Keratinocyte (primary cell): Measurements from ENCODE around the gene OR2A25.

ENCODE experiments used
- EZH2 ChIP-seq: IDR thresholded peaks from one replicate; pipeline ENCODE4 v1.6.1; 2012; ENCODE audit warnings: inconsistent platforms, mild to moderate bottlenecking, low read length, moderate library complexity
- TF ChIP-seq, protein P1 (sequence below), 3 experiments: IDR thresholded peaks in 1 of 3; conservative IDR thresholded peaks in 1 of 3; optimal IDR thresholded peaks in 1 of 3; 2 replicates in 2 of 3; 3 replicates in 1 of 3; pipeline versions ENCODE3 to v1.5.1; 2011; ENCODE audit warnings: low read length in 3 of 3, mild to moderate bottlenecking in 3 of 3, moderate library complexity in 2 of 3, control low read depth in 1 of 3, inconsistent platforms in 1 of 3; ENCODE audit not compliant: insufficient read depth in 2 of 3; ENCODE audit errors: extremely low read depth in 1 of 3

DNA sequence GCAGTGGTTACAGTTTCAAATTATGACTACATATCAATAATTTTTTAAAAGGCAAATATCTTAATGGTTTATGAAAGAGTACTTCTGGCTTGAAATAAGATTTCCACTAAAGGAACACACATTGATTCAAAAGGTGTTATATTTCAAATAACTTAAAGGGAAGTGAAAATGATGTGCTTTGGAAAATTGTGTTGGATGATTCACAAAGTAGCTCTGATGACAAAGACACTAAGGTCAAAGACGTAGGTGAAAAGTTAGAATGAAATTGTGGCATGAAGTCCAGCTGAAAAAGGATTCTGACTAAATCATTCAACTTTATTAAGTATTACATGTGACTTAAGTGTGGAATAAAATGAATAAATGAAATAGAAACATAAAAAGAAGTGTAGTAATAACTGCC is 41.6 kb upstream of the OR2A25 start:
- TF ChIP-seq, protein P1, sequence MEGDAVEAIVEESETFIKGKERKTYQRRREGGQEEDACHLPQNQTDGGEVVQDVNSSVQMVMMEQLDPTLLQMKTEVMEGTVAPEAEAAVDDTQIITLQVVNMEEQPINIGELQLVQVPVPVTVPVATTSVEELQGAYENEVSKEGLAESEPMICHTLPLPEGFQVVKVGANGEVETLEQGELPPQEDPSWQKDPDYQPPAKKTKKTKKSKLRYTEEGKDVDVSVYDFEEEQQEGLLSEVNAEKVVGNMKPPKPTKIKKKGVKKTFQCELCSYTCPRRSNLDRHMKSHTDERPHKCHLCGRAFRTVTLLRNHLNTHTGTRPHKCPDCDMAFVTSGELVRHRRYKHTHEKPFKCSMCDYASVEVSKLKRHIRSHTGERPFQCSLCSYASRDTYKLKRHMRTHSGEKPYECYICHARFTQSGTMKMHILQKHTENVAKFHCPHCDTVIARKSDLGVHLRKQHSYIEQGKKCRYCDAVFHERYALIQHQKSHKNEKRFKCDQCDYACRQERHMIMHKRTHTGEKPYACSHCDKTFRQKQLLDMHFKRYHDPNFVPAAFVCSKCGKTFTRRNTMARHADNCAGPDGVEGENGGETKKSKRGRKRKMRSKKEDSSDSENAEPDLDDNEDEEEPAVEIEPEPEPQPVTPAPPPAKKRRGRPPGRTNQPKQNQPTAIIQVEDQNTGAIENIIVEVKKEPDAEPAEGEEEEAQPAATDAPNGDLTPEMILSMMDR (optimal IDR thresholded peaks at IDR 0.05 in 1 of 3, IDR thresholded peaks at IDR 0.05 in 1 of 3, conservative IDR thresholded peaks at IDR 0.05 in 1 of 3; ENCODE audit: extremely low read depth in 1 of 3, insufficient read depth in 2 of 3, low read length in 3 of 3): no peak
- TF ChIP-seq EZH2: no peak
